ENCODE measurements around the gene LMAN1L. TPM values are rescaled to one million over a fixed set of nuclear protein-coding genes. Genes with fewer than 3 reads are reported as not detected.

Gene LMAN1L
- total and polyA plus RNA-seq, 2 experiments from 2014 or later = not detected

DNA sequence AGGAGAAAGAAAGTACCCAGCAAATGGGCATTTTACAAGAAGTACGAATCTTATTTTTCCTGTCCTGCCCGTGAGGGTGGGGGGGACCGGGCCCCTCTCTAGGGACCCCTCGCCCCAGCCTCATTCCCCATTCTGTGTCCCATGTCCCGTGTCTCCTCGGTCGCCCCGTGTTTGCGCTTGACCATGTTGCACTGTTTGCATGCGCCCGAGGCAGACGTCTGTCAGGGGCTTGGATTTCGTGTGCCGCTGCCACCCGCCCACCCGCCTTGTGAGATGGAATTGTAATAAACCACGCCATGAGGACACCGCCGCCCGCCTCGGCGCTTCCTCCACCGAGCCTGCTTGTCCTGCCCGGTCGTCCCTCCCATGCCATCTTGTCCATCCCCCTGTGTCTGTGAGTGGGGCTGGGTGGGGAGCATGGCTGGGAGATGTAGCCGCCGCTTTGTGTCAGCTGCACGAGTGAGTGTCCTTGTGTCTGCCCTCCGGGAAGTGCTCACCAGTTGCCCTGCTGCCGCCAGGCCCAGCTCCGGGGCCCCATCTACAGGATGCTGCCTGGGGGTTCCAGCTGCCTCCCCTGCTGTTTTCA is 9.7 kb upstream of the LMAN1L start:
- no peaks in the 10 kb centered on the region for H3K27me3 ChIP-seq
- no peaks in the 10 kb centered on the region for H3K9me3 ChIP-seq (ENCODE audit: low read depth)
- DNase-seq (ENCODE audit: low spot score) = no peak
- H3K4me2 ChIP-seq = no peak overlapping the region
- no peaks in the 10 kb centered on the region for H3K79me2 ChIP-seq
- no peak overlapping the region for H3K4me3 ChIP-seq
- no peaks in the 10 kb centered on the region for H3K36me3 ChIP-seq (replicated peaks; ENCODE audit: insufficient read depth, low read depth)
- no peaks in the 10 kb centered on the region for H4K20me1 ChIP-seq (ENCODE audit: insufficient read depth, poor library complexity, severe bottlenecking)
- TF ChIP-seq, protein P1, sequence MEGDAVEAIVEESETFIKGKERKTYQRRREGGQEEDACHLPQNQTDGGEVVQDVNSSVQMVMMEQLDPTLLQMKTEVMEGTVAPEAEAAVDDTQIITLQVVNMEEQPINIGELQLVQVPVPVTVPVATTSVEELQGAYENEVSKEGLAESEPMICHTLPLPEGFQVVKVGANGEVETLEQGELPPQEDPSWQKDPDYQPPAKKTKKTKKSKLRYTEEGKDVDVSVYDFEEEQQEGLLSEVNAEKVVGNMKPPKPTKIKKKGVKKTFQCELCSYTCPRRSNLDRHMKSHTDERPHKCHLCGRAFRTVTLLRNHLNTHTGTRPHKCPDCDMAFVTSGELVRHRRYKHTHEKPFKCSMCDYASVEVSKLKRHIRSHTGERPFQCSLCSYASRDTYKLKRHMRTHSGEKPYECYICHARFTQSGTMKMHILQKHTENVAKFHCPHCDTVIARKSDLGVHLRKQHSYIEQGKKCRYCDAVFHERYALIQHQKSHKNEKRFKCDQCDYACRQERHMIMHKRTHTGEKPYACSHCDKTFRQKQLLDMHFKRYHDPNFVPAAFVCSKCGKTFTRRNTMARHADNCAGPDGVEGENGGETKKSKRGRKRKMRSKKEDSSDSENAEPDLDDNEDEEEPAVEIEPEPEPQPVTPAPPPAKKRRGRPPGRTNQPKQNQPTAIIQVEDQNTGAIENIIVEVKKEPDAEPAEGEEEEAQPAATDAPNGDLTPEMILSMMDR (IDR thresholded peaks at IDR 0.05; ENCODE audit: poor library complexity) = no peak
- TF ChIP-seq EZH2phosphoT487 (IDR thresholded peaks at IDR 0.05; ENCODE audit: low read depth, severe bottlenecking, unreplicated experiment) (no peak), EZH2 (IDR thresholded peaks at IDR 0.05; ENCODE audit: borderline replicate concordance) (no peak)
- H3K9me2 ChIP-seq (replicated peaks; ENCODE audit: insufficient read depth) = no peaks in the 10 kb centered on the region
- H3K27ac ChIP-seq = no peak overlapping the region
- no peaks in the 10 kb centered on the region for H3K4me1 ChIP-seq (ENCODE audit: insufficient read depth)
- 95% methylated on average over 20 of the region's 31 CpGs for WGBS (ENCODE audit: low lambda C conversion rate, missing lambda C conversion rate)
- no peak overlapping the region for H2AFZ ChIP-seq

DNA sequence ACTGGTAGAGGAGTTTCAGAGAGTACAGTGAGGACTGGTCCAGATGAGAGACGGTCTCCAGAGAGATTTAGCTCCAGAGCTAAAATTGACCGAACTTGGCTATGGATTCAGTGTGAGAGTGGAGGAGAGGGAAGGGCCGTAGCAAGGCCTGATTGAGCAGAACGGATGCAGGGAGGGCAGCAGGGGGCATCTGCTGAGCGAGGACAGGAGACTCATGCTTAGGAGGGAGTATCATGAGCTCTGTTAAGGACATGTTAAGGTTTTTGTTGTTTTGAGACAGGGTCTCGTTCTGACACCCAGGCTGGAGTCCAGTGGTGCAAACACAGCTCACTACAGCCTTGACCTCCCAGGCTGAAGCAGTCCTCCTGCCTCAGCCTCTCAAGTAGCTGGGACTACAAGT is 7.7 kb upstream of the LMAN1L start:
- WGBS (ENCODE audit: low lambda C conversion rate, missing lambda C conversion rate) = 87% methylated on average over 6 of the region's 6 CpGs
- Histone ChIP-seq H3K27ac (no peak overlapping the region), H3K79me2 (no peaks in the 10 kb centered on the region), H3K36me3 (replicated peaks; ENCODE audit: insufficient read depth, low read depth) (no peaks in the 10 kb centered on the region), H3K9me2 (replicated peaks; ENCODE audit: insufficient read depth) (no peaks in the 10 kb centered on the region), H3K27me3 (no peaks in the 10 kb centered on the region), H3K4me1 (ENCODE audit: insufficient read depth) (no peaks in the 10 kb centered on the region), H3K4me3 (no peak overlapping the region), H2AFZ (no peak overlapping the region), H3K4me2 (no peak overlapping the region), H4K20me1 (ENCODE audit: insufficient read depth, poor library complexity, severe bottlenecking) (no peaks in the 10 kb centered on the region), H3K9me3 (ENCODE audit: low read depth) (no peaks in the 10 kb centered on the region)
- TF ChIP-seq EZH2phosphoT487 (IDR thresholded peaks at IDR 0.05; ENCODE audit: low read depth, severe bottlenecking, unreplicated experiment) = no peak
- no peak for TF ChIP-seq EZH2 (IDR thresholded peaks at IDR 0.05; ENCODE audit: borderline replicate concordance)
- no peak for DNase-seq (ENCODE audit: low spot score)

DNA sequence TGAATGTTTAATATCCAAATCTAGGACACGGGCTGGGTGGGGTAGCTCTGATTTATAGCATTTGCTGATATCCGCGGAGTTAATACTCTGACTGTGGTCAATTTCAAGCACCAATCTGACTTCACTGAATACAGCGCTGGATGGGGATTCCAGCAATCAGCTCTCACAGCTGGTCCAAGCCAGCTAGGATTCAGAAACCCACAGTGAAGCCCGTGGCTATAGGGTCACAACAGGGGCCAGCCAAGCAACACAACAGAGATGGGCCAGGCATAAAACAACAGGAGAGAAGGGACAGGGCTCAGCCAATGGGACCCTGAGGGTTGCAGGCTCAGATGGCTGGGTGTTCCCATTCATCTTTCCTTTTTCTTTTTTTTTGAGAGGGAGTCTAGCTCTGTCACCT is 5.4 kb upstream of the LMAN1L start:
- Histone ChIP-seq H3K36me3 (replicated peaks; ENCODE audit: insufficient read depth, low read depth) (no peaks in the 10 kb centered on the region), H3K27ac (no peak overlapping the region), H2AFZ (no peak overlapping the region), H3K4me3 (no peak overlapping the region), H3K27me3 (no peaks in the 10 kb centered on the region), H3K79me2 (no peaks in the 10 kb centered on the region), H3K9me3 (ENCODE audit: low read depth) (no peaks in the 10 kb centered on the region), H3K9me2 (replicated peaks; ENCODE audit: insufficient read depth) (no peaks in the 10 kb centered on the region), H3K4me1 (ENCODE audit: insufficient read depth) (no peaks in the 10 kb centered on the region), H4K20me1 (ENCODE audit: insufficient read depth, poor library complexity, severe bottlenecking) (no peaks in the 10 kb centered on the region), H3K4me2 (no peak overlapping the region)
- 82% methylated on average over 5 of the region's 5 CpGs for WGBS (ENCODE audit: low lambda C conversion rate, missing lambda C conversion rate)
- DNase-seq (ENCODE audit: low spot score) = no peak
- TF ChIP-seq EZH2phosphoT487 (IDR thresholded peaks at IDR 0.05; ENCODE audit: low read depth, severe bottlenecking, unreplicated experiment) (no peak), EZH2 (IDR thresholded peaks at IDR 0.05; ENCODE audit: borderline replicate concordance) (no peak)
- TF ChIP-seq, protein P1 (IDR thresholded peaks at IDR 0.05; ENCODE audit: poor library complexity) = no peak

DNA sequence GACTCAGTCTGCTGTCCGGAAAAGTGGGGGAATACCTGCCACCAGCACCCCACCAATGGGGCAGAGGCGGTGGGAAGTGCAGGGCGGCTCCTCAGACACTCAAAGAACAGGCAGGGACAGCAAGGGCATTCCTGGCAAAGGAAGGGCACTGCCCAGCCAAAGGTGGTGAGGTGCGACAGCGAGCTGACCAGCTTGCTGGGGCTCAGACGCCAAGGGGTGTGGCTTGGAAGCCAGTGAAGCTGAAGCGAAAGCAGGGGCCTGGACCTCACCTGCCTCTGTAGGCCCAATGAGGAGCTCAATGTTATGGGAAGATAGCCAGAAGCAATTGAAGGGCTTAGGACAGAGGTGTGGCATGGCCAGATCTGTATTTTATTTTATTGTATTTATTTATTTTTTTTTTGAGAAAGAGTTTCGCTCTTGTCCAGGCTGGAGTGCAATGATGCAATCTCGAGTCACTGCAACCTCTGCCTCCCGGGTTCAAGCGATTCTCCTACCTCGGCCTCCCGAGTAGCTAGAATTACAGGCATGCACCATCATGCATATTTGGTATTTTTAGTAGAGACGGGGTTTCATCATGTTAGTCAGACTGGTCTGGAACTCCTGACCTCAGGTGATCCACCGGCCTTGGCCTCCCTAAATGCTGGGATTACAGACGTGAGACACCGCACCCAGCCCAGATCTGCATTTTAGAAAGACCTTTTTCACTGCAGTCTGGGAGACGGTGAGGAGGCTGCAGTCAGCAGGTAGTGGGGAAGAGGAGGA is 4.4 kb upstream of the LMAN1L start:
- Histone ChIP-seq H2AFZ (no peak overlapping the region), H3K27me3 (no peaks in the 10 kb centered on the region), H4K20me1 (ENCODE audit: insufficient read depth, poor library complexity, severe bottlenecking) (no peaks in the 10 kb centered on the region), H3K9me3 (ENCODE audit: low read depth) (no peaks in the 10 kb centered on the region), H3K9me2 (replicated peaks; ENCODE audit: insufficient read depth) (no peaks in the 10 kb centered on the region), H3K36me3 (replicated peaks; ENCODE audit: insufficient read depth, low read depth) (no peaks in the 10 kb centered on the region), H3K4me3 (no peak overlapping the region), H3K27ac (no peak overlapping the region), H3K4me1 (ENCODE audit: insufficient read depth) (no peaks in the 10 kb centered on the region), H3K4me2 (no peak overlapping the region), H3K79me2 (no peaks in the 10 kb centered on the region)
- WGBS (ENCODE audit: low lambda C conversion rate, missing lambda C conversion rate) = 90% methylated on average over 18 of the region's 18 CpGs
- TF ChIP-seq EZH2phosphoT487 (IDR thresholded peaks at IDR 0.05; ENCODE audit: low read depth, severe bottlenecking, unreplicated experiment) (no peak), EZH2 (IDR thresholded peaks at IDR 0.05; ENCODE audit: borderline replicate concordance) (no peak)
- TF ChIP-seq, protein P1 (IDR thresholded peaks at IDR 0.05; ENCODE audit: poor library complexity) = no peak
- no peak for DNase-seq (ENCODE audit: low spot score)
